ENCODE measurements around the gene UBQLN3. TPM values are rescaled to one million over a fixed set of nuclear protein-coding genes. Genes with fewer than 3 reads are reported as not detected.

The UBQLN3 gene
- polyA plus RNA-seq, 1 donor from 2014 or later, result not detected

DNA sequence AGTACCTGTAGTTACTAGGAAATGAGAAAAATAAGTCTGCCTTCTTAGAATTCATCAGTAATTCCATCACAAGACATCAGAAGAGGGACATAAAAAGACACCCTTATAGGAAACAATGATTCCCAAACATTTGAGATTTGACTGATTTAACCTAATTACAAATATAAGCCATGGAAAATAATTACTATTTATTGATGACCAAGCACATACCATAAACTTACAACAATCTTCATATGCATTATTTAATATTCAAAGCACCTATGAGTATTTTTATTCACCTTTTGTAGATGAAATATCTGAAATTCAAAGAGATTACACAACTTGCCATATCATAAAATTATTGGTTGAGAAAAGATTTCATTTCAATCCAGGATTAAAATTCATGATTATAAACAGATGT is 35.8 kb downstream of the UBQLN3 start:
- Histone ChIP-seq H3K4me2 (ENCODE audit: low read length) (no peak overlapping the region), H3K27ac (ENCODE audit: low read length) (no peak overlapping the region), H3K9ac (ENCODE audit: low read length) (no peak overlapping the region), H3K27me3 (ENCODE audit: insufficient read depth, low read depth, low read length) (no peaks in the 10 kb centered on the region), H3F3A (ENCODE audit: insufficient read depth, low read length, poor library complexity, severe bottlenecking) (no peaks in the 10 kb centered on the region), H4K20me1 (ENCODE audit: insufficient read depth) (no peaks in the 10 kb centered on the region), H2AFZ (ENCODE audit: low read depth, low read length) (no peak overlapping the region), H3K4me3 (ENCODE audit: low read length) (no peak overlapping the region), H3K36me3 (ENCODE audit: insufficient read depth, low read length) (no peaks in the 10 kb centered on the region), H3K9me2 (ENCODE audit: insufficient read depth, low read length) (no peaks in the 10 kb centered on the region), H3K9me3 (ENCODE audit: low read length) (no peaks in the 10 kb centered on the region), H3K79me2 (replicated peaks; ENCODE audit: insufficient read depth, low read length) (no peaks in the 10 kb centered on the region)
- TF ChIP-seq EZH2 (IDR thresholded peaks at IDR 0.05; ENCODE audit: borderline replicate concordance, insufficient read depth, low read length, poor library complexity, severe bottlenecking) (no peak), MXI1 (conservative IDR thresholded peaks at IDR 0.05; ENCODE audit: poor library complexity, severe bottlenecking) (no peak), RAD21 (conservative IDR thresholded peaks at IDR 0.05) (no peak), SMC3 (conservative IDR thresholded peaks at IDR 0.05; ENCODE audit: poor library complexity) (no peak), POLR2AphosphoS5 (IDR thresholded peaks at IDR 0.05) (no peak), REST (IDR thresholded peaks at IDR 0.05; ENCODE audit: borderline replicate concordance) (no peak), TAF1 (IDR thresholded peaks at IDR 0.05; ENCODE audit: low read depth) (no peak), EP300 (conservative IDR thresholded peaks at IDR 0.05; ENCODE audit: poor library complexity, severe bottlenecking) (no peak)
- TF ChIP-seq, protein P1, sequence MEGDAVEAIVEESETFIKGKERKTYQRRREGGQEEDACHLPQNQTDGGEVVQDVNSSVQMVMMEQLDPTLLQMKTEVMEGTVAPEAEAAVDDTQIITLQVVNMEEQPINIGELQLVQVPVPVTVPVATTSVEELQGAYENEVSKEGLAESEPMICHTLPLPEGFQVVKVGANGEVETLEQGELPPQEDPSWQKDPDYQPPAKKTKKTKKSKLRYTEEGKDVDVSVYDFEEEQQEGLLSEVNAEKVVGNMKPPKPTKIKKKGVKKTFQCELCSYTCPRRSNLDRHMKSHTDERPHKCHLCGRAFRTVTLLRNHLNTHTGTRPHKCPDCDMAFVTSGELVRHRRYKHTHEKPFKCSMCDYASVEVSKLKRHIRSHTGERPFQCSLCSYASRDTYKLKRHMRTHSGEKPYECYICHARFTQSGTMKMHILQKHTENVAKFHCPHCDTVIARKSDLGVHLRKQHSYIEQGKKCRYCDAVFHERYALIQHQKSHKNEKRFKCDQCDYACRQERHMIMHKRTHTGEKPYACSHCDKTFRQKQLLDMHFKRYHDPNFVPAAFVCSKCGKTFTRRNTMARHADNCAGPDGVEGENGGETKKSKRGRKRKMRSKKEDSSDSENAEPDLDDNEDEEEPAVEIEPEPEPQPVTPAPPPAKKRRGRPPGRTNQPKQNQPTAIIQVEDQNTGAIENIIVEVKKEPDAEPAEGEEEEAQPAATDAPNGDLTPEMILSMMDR (IDR thresholded peaks at IDR 0.05; ENCODE audit: poor library complexity, severe bottlenecking), result no peak

DNA sequence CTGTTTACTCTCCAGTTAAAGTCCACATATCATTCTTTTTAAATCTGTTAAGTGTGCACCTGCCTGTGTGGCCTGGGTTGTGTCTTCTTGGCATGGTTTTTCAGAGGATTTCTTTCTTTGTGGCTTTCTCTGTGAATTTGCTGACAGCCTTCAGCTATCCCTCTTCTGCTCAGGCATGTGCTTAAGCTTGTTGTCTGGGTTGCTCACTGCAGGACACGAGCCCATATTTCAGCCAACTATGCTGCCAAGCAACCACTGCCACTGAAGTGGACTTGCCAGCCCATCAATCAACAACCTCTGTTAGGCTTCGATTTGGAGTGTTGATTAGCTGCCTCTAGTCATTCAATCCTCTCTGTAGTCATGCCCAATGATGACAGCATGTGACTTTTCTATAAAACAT is 42.2 kb downstream of the UBQLN3 start:
- no peak overlapping the region for H3K4me2 ChIP-seq (ENCODE audit: low read length)
- no peaks in the 10 kb centered on the region for H4K20me1 ChIP-seq (ENCODE audit: insufficient read depth)
- no peaks in the 10 kb centered on the region for H3K9me3 ChIP-seq (ENCODE audit: low read length)
- no peak overlapping the region for H3K27ac ChIP-seq (ENCODE audit: low read length)
- H3K36me3 ChIP-seq (ENCODE audit: insufficient read depth, low read length), result no peaks in the 10 kb centered on the region
- no peak overlapping the region for H2AFZ ChIP-seq (ENCODE audit: low read depth, low read length)
- TF ChIP-seq SMC3 (conservative IDR thresholded peaks at IDR 0.05; ENCODE audit: poor library complexity) (no peak), POLR2AphosphoS5 (IDR thresholded peaks at IDR 0.05) (no peak), MXI1 (conservative IDR thresholded peaks at IDR 0.05; ENCODE audit: poor library complexity, severe bottlenecking) (no peak), EZH2 (IDR thresholded peaks at IDR 0.05; ENCODE audit: borderline replicate concordance, insufficient read depth, low read length, poor library complexity, severe bottlenecking) (no peak), EP300 (conservative IDR thresholded peaks at IDR 0.05; ENCODE audit: poor library complexity, severe bottlenecking) (no peak), TAF1 (IDR thresholded peaks at IDR 0.05; ENCODE audit: low read depth) (no peak), RAD21 (conservative IDR thresholded peaks at IDR 0.05) (no peak), REST (IDR thresholded peaks at IDR 0.05; ENCODE audit: borderline replicate concordance) (no peak)
- TF ChIP-seq, protein P1 (IDR thresholded peaks at IDR 0.05; ENCODE audit: poor library complexity, severe bottlenecking), result no peak
- H3F3A ChIP-seq (ENCODE audit: insufficient read depth, low read length, poor library complexity, severe bottlenecking), result no peaks in the 10 kb centered on the region
- H3K79me2 ChIP-seq (replicated peaks; ENCODE audit: insufficient read depth, low read length), result no peaks in the 10 kb centered on the region
- no peak overlapping the region for H3K9ac ChIP-seq (ENCODE audit: low read length)
- H3K27me3 ChIP-seq (ENCODE audit: insufficient read depth, low read depth, low read length), result no peaks in the 10 kb centered on the region
- H3K9me2 ChIP-seq (ENCODE audit: insufficient read depth, low read length), result no peaks in the 10 kb centered on the region
- no peak overlapping the region for H3K4me3 ChIP-seq (ENCODE audit: low read length)
